DND-41 (cell line): Measurements from ENCODE around the gene MRM1.
"Not testable (repeated sequence)": the region's sequence is repeated elsewhere in the genome, so short reads cannot be mapped to it uniquely, and the experiment has no call there.

Experiments used
- ATAC-seq: fragments of 200-7000 bp; cut with Tn5 transposase; 3 replicates; pipeline ENCODE4 v1.9.1; 2021; ENCODE audit warnings: low read depth; ENCODE audit not compliant: insufficient read depth
- DNase-seq: peaks from one replicate; pipeline ENCODE4 v3.0.0-alpha.2; 2020
- H2AFZ ChIP-seq: 2 replicates; pipeline ENCODE4 v1.6.0; 2012; ENCODE audit warnings: low read depth, low read length
- H3K27ac ChIP-seq: 2 replicates; pipeline ENCODE4 v1.5.1; 2012; ENCODE audit warnings: low read length, inconsistent platforms
- H3K27me3 ChIP-seq: fragments of 200-600 bp; sonication (generic); 2 replicates; pipeline ENCODE4 v1.6.0; 2012; ENCODE audit warnings: low read length, mild to moderate bottlenecking, inconsistent platforms; ENCODE audit not compliant: insufficient read depth, poor library complexity
- H3K36me3 ChIP-seq: 2 replicates; pipeline ENCODE4 v1.5.1; 2012; ENCODE audit warnings: low read length, inconsistent platforms; ENCODE audit not compliant: insufficient read depth
- H3K4me1 ChIP-seq: 2 replicates; pipeline ENCODE4 v1.5.1; 2012; ENCODE audit warnings: mild to moderate bottlenecking, low read length; ENCODE audit not compliant: insufficient read depth
- H3K4me2 ChIP-seq: 2 replicates; pipeline ENCODE4 v1.6.0; 2012; ENCODE audit warnings: mild to moderate bottlenecking, moderate library complexity, low read length, inconsistent platforms; ENCODE audit not compliant: insufficient read depth
- H3K4me3 ChIP-seq, 2 experiments: fragments of 200-600 bp in 1 of 2; shearing (Covaris generic) in 1 of 2; 2 replicates each; pipeline ENCODE4 v1.5.1; 2012 to 2016; ENCODE audit warnings: inconsistent platforms in 2 of 2, low read length in 2 of 2, mild to moderate bottlenecking in 2 of 2, low read depth in 1 of 2, moderate library complexity in 1 of 2
- H3K79me2 ChIP-seq: 2 replicates; pipeline ENCODE4 v1.6.0; 2012; ENCODE audit warnings: low read length, inconsistent platforms; ENCODE audit not compliant: insufficient read depth
- H3K9ac ChIP-seq: 2 replicates; pipeline ENCODE4 v1.6.0; 2012; ENCODE audit warnings: low read depth, mild to moderate bottlenecking, inconsistent platforms, low read length, moderate library complexity
- H3K9me3 ChIP-seq: 2 replicates; pipeline ENCODE4 v1.5.1; 2012; ENCODE audit warnings: low read length, moderate library complexity, mild to moderate bottlenecking, inconsistent platforms; ENCODE audit not compliant: insufficient read depth, severe bottlenecking
- H4K20me1 ChIP-seq: 2 replicates; pipeline ENCODE4 v1.6.0; 2012; ENCODE audit warnings: low read length; ENCODE audit not compliant: insufficient read depth
- CTCF ChIP-seq: IDR thresholded peaks from 2 replicates; pipeline ENCODE4 v1.5.1; 2012; ENCODE audit warnings: borderline replicate concordance, low read length, moderate library complexity, mild to moderate bottlenecking; ENCODE audit not compliant: poor library complexity, severe bottlenecking; ENCODE audit errors: extremely low read depth
- EZH2 ChIP-seq: IDR thresholded peaks from 3 replicates; pipeline ENCODE4 v1.6.1; 2012; ENCODE audit warnings: borderline replicate concordance, low read depth, mild to moderate bottlenecking, moderate library complexity, low read length, inconsistent platforms; ENCODE audit not compliant: severe bottlenecking

The MRM1 gene

GRCh38 chr17:36600936-36601302 lies 464 bp upstream of the MRM1 start:
- H3K79me2 ChIP-seq: peaks cover 30% of the 10 kb centered on the region
- TF ChIP-seq CTCF: no peak
- peak overlapping the region; percentile 98 for H3K4me2 ChIP-seq
- peaks cover 41% of the 10 kb centered on the region for H3K4me1 ChIP-seq
- peak overlapping the region; percentile 57 for H3K9ac ChIP-seq
- peak overlapping the region; percentile 95 for H2AFZ ChIP-seq
- H3K27ac ChIP-seq: peak overlapping the region; percentile 81
- ATAC-seq: peak; percentile 37; the same call in 2 of the 3 replicates
- peak overlapping the region; percentile 63 to 69; a peak in 3 of 4 replicates for H3K4me3 ChIP-seq
- H4K20me1 ChIP-seq: peaks cover 16% of the 10 kb centered on the region; the same call in 1 of the 2 replicates
- H3K9me3 ChIP-seq: no peaks in the 10 kb centered on the region
- H3K27me3 ChIP-seq: no peaks in the 10 kb centered on the region
- H3K36me3 ChIP-seq: 0 out of 2 replicates have a peak, but pooled peaks cover 8% of the 10 kb centered on the region
- DNase-seq: no peak

- DNase-seq (peak; percentile 21), ATAC-seq (peak; percentile 6; the same call in 2 of the 3 replicates)
- peaks cover 35% of the 10 kb centered on the region for H3K79me2 ChIP-seq
- peaks cover 18% of the 10 kb centered on the region; the same call in 1 of the 2 replicates for H4K20me1 ChIP-seq
- peak overlapping the region; percentile 57 for H3K9ac ChIP-seq
- TF ChIP-seq EZH2 (no peak), CTCF (no peak)
- H3K4me1 ChIP-seq: peaks cover 41% of the 10 kb centered on the region
- H3K27me3 ChIP-seq: no peaks in the 10 kb centered on the region
- H2AFZ ChIP-seq: peak overlapping the region; percentile 95
- 0 out of 2 replicates have a peak, but pooled peaks cover 8% of the 10 kb centered on the region for H3K36me3 ChIP-seq
- no peaks in the 10 kb centered on the region for H3K9me3 ChIP-seq
- H3K27ac ChIP-seq: peak overlapping the region; percentile 11
- H3K4me2 ChIP-seq: peak overlapping the region; percentile 98
- H3K4me3 ChIP-seq: peak overlapping the region; percentile 63 to 69
Measured at GRCh38 chr17:36602030-36602748, 806 bp downstream of the MRM1 start.

GRCh38 chr17:36602924-36603384 lies 1.6 kb downstream of the MRM1 start:
- Histone ChIP-seq H3K27ac (peak overlapping the region; percentile 11; the same call in 1 of the 2 replicates), H2AFZ (peak overlapping the region; percentile 95), H3K36me3 (peaks cover 13% of the 10 kb centered on the region), H3K4me2 (peak overlapping the region; percentile 98), H3K79me2 (peaks cover 35% of the 10 kb centered on the region), H3K9me3 (no peaks in the 10 kb centered on the region), H3K9ac (peak overlapping the region; percentile 57), H4K20me1 (peaks cover 18% of the 10 kb centered on the region; the same call in 1 of the 2 replicates), H3K27me3 (no peaks in the 10 kb centered on the region), H3K4me1 (peaks cover 41% of the 10 kb centered on the region), H3K4me3 (peak overlapping the region; percentile 63 to 69; a peak in 3 of 4 replicates)
- ATAC-seq (peak; percentile 56), DNase-seq (peak; percentile 82)
- TF ChIP-seq EZH2 (no peak), CTCF (peak; percentile 87)

GRCh38 chr17:36605028-36605427 lies 3.6 kb downstream of the MRM1 start:
- H3K79me2 ChIP-seq: peaks cover 35% of the 10 kb centered on the region
- not testable (repeated sequence) for H3K9ac ChIP-seq, DNase-seq, H2AFZ ChIP-seq, ATAC-seq, H3K4me3 ChIP-seq, H3K27ac ChIP-seq, H3K4me2 ChIP-seq, H3K27me3 ChIP-seq, H3K9me3 ChIP-seq
- H3K36me3 ChIP-seq: peaks cover 13% of the 10 kb centered on the region
- H3K4me1 ChIP-seq: peaks cover 41% of the 10 kb centered on the region
- H4K20me1 ChIP-seq: peaks cover 24% of the 10 kb centered on the region
